Measurements from ENCODE around the gene ADAM8. TPM values are rescaled to one million over a fixed set of nuclear protein-coding genes. Genes with fewer than 3 reads are reported as not detected.

The ADAM8 gene
- total and polyA plus RNA-seq, 4 experiments from 2014 or later = 63.9 to 97.8 (median 88.8) TPM

GRCh38 chr10:133273534-133274143, 3.0 kb downstream of the ADAM8 start:
- intact Hi-C loops (cut with micrococcal nuclease) = loop anchor here (2.0 kb wide), 1 partner anchor 13 kb away; no protein-coding TSS in a partner anchor
- no peak for DNase-seq
- Histone ChIP-seq H3K36me3 (ENCODE audit: insufficient read depth, low read length) (peaks cover 40% of the 10 kb centered on the region), H3K27me3 (ENCODE audit: insufficient read depth, low read length) (no peaks in the 10 kb centered on the region), H3K4me3 (ENCODE audit: low read length in 2 of 2) (no peak overlapping the region), H3K27ac (ENCODE audit: low read depth, low read length) (peak overlapping the region; percentile 52), H3K9me3 (ENCODE audit: control insufficient read depth in 1 of 2, low read length in 2 of 2) (no peaks in the 10 kb centered on the region), H3K4me1 (ENCODE audit: insufficient read depth, low read length) (peaks cover 36% of the 10 kb centered on the region)
- peaks cover 10 to 37% (median 22%) of the 10 kb centered on the region in 4 donors for H3K4me1 Mint-ChIP-seq
- no peaks in the 10 kb centered on the region for H3K9me3 Mint-ChIP-seq
- H3K27ac Mint-ChIP-seq = peak overlapping the region in 4 of 7 donors; percentile 9 to 65 (median 18)
- ChIA-PET CTCF (ENCODE audit: partially characterized antibody) (interaction anchor here (1.2 to 2.6 kb wide), 2 partner anchors 9 to 130 kb away, joined by 3 to 10 read pairs; no protein-coding TSS in a partner anchor), POLR2A (ENCODE audit: partially characterized antibody) (interaction anchor here (11.6 kb wide), 1 partner anchor 12 kb away, joined by 236 read pairs; no protein-coding TSS in a partner anchor)
- H3K27me3 Mint-ChIP-seq = no peaks in the 10 kb centered on the region
- peak overlapping the region in 1 of 8 donors; percentile 30 for H3K4me3 Mint-ChIP-seq
- H3K36me3 Mint-ChIP-seq = peaks cover 0 to 34% of the 10 kb centered on the region in 2 donors

- H3K27ac Mint-ChIP-seq = peak overlapping the region in 2 of 7 donors; percentile 23 to 57
- Histone ChIP-seq H3K9me3 (ENCODE audit: control insufficient read depth in 1 of 2, low read length in 2 of 2) (no peaks in the 10 kb centered on the region), H3K27me3 (ENCODE audit: insufficient read depth, low read length) (no peaks in the 10 kb centered on the region), H3K4me1 (ENCODE audit: insufficient read depth, low read length) (peaks cover 30% of the 10 kb centered on the region), H3K27ac (ENCODE audit: low read depth, low read length) (peak overlapping the region; percentile 52), H3K36me3 (ENCODE audit: insufficient read depth, low read length) (peaks cover 45% of the 10 kb centered on the region), H3K4me3 (ENCODE audit: low read length in 2 of 2) (no peak overlapping the region)
- ChIA-PET CTCF (ENCODE audit: partially characterized antibody) (interaction anchor here (1.0 kb wide), 1 partner anchor 35 kb away, joined by 3 read pairs; no protein-coding TSS in a partner anchor), POLR2A (ENCODE audit: partially characterized antibody) (interaction anchor here (11.6 kb wide), 1 partner anchor 11 kb away, joined by 236 read pairs; no protein-coding TSS in a partner anchor)
- no peaks in the 10 kb centered on the region for H3K9me3 Mint-ChIP-seq
- no peak overlapping the region for H3K4me3 Mint-ChIP-seq
- intact Hi-C loops (cut with micrococcal nuclease) = no loop called here
- peaks cover 4 to 31% (median 16%) of the 10 kb centered on the region in 4 donors for H3K4me1 Mint-ChIP-seq
- DNase-seq = peak in 1 of 5 donors; percentile 40
- no peaks in the 10 kb centered on the region for H3K27me3 Mint-ChIP-seq
- H3K36me3 Mint-ChIP-seq = peaks cover 0 to 30% of the 10 kb centered on the region in 2 donors
Observed at GRCh38 chr10:133272964-133273420, 3.7 kb downstream of the ADAM8 start.

GRCh38 chr10:133272301-133272963, 4.2 kb downstream of the ADAM8 start:
- Mint-ChIP-seq H3K36me3 (peaks cover 0 to 30% of the 10 kb centered on the region in 2 donors), H3K27me3 (no peaks in the 10 kb centered on the region), H3K4me1 (peaks cover 0 to 25% (median 11%) of the 10 kb centered on the region in 4 donors), H3K27ac (peak overlapping the region in 2 of 7 donors; percentile 18 to 25), H3K4me3 (no peak overlapping the region), H3K9me3 (no peaks in the 10 kb centered on the region)
- CTCF ChIA-PET (ENCODE audit: partially characterized antibody) = interaction anchor here (1.0 kb wide), 1 partner anchor 35 kb away, joined by 3 read pairs; no protein-coding TSS in a partner anchor
- Histone ChIP-seq H3K27me3 (ENCODE audit: insufficient read depth, low read length) (no peaks in the 10 kb centered on the region), H3K4me3 (ENCODE audit: low read length in 2 of 2) (no peak overlapping the region), H3K36me3 (ENCODE audit: insufficient read depth, low read length) (peaks cover 45% of the 10 kb centered on the region), H3K4me1 (ENCODE audit: insufficient read depth, low read length) (peaks cover 24% of the 10 kb centered on the region), H3K9me3 (ENCODE audit: control insufficient read depth in 1 of 2, low read length in 2 of 2) (no peaks in the 10 kb centered on the region), H3K27ac (ENCODE audit: low read depth, low read length) (no peak overlapping the region)
- intact Hi-C loops (cut with micrococcal nuclease) = no loop called here
- POLR2A ChIA-PET (ENCODE audit: partially characterized antibody) = interaction anchor here (0.7 to 11.6 kb wide), 2 partner anchors 11 to 35 kb away, joined by 4 to 236 read pairs; no protein-coding TSS in a partner anchor
- peak in 1 of 5 donors; percentile 41 for DNase-seq

GRCh38 chr10:133271521-133272300, 5.0 kb downstream of the ADAM8 start:
- DNase-seq = peak in 1 of 5 donors; percentile 41
- Mint-ChIP-seq H3K27me3 (no peaks in the 10 kb centered on the region), H3K36me3 (peaks cover 0 to 30% of the 10 kb centered on the region in 2 donors), H3K9me3 (no peaks in the 10 kb centered on the region), H3K4me3 (no peak overlapping the region), H3K27ac (peak overlapping the region in 4 of 7 donors; percentile 10 to 25 (median 20)), H3K4me1 (peaks cover 0 to 25% (median 10%) of the 10 kb centered on the region in 4 donors)
- Histone ChIP-seq H3K27ac (ENCODE audit: low read depth, low read length) (no peak overlapping the region), H3K36me3 (ENCODE audit: insufficient read depth, low read length) (peaks cover 45% of the 10 kb centered on the region), H3K27me3 (ENCODE audit: insufficient read depth, low read length) (no peaks in the 10 kb centered on the region), H3K9me3 (ENCODE audit: control insufficient read depth in 1 of 2, low read length in 2 of 2) (no peaks in the 10 kb centered on the region), H3K4me1 (ENCODE audit: insufficient read depth, low read length) (peaks cover 17% of the 10 kb centered on the region), H3K4me3 (ENCODE audit: low read length in 2 of 2) (no peak overlapping the region)
- intact Hi-C loops (cut with micrococcal nuclease) = no loop called here
- ChIA-PET CTCF (ENCODE audit: partially characterized antibody) (no interaction called here), POLR2A (ENCODE audit: partially characterized antibody) (interaction anchor here (0.7 to 11.6 kb wide), 3 partner anchors 10 to 64 kb away, joined by 3 to 236 read pairs (median 4); no protein-coding TSS in a partner anchor)

- Mint-ChIP-seq H3K27ac (peak overlapping the region in 1 of 7 donors; percentile 40), H3K4me1 (peaks cover 0 to 23% (median 9%) of the 10 kb centered on the region in 4 donors), H3K36me3 (peaks cover 0 to 31% of the 10 kb centered on the region in 2 donors), H3K4me3 (no peak overlapping the region), H3K9me3 (no peaks in the 10 kb centered on the region), H3K27me3 (no peaks in the 10 kb centered on the region)
- no peaks in the 10 kb centered on the region for H3K27me3 ChIP-seq (ENCODE audit: insufficient read depth, low read length)
- peaks cover 14% of the 10 kb centered on the region for H3K4me1 ChIP-seq (ENCODE audit: insufficient read depth, low read length)
- intact Hi-C loops (cut with micrococcal nuclease) = no loop called here
- peaks cover 45% of the 10 kb centered on the region for H3K36me3 ChIP-seq (ENCODE audit: insufficient read depth, low read length)
- H3K4me3 ChIP-seq (ENCODE audit: low read length in 2 of 2) = no peak overlapping the region
- POLR2A ChIA-PET (ENCODE audit: partially characterized antibody) = interaction anchor here (1.3 to 11.6 kb wide), 2 partner anchors 9 to 65 kb away, joined by 3 to 236 read pairs; no protein-coding TSS in a partner anchor
- H3K27ac ChIP-seq (ENCODE audit: low read depth, low read length) = no peak overlapping the region
- CTCF ChIA-PET (ENCODE audit: partially characterized antibody) = no interaction called here
- H3K9me3 ChIP-seq (ENCODE audit: control insufficient read depth in 1 of 2, low read length in 2 of 2) = no peaks in the 10 kb centered on the region
- DNase-seq = no peak
Observed at GRCh38 chr10:133270773-133271297, 5.8 kb downstream of the ADAM8 start.

- CTCF ChIA-PET (ENCODE audit: partially characterized antibody) = no interaction called here
- peaks cover 4 to 23% (median 12%) of the 10 kb centered on the region in 4 donors for H3K4me1 Mint-ChIP-seq
Observed at GRCh38 chr10:133270204-133270603, 6.5 kb downstream of the ADAM8 start.

More at GRCh38 chr10:133270204-133270603, 6.5 kb downstream of the ADAM8 start:
- Histone ChIP-seq H3K36me3 (ENCODE audit: insufficient read depth, low read length) (peaks cover 45% of the 10 kb centered on the region), H3K27me3 (ENCODE audit: insufficient read depth, low read length) (no peaks in the 10 kb centered on the region), H3K9me3 (ENCODE audit: control insufficient read depth in 1 of 2, low read length in 2 of 2) (no peaks in the 10 kb centered on the region), H3K4me1 (ENCODE audit: insufficient read depth, low read length) (peaks cover 16% of the 10 kb centered on the region), H3K27ac (ENCODE audit: low read depth, low read length) (no peak overlapping the region), H3K4me3 (ENCODE audit: low read length in 2 of 2) (no peak overlapping the region)
- DNase-seq = no peak
- H3K27ac Mint-ChIP-seq = peak overlapping the region in 1 of 7 donors; percentile 40
- peaks cover 0 to 29% of the 10 kb centered on the region in 2 donors for H3K36me3 Mint-ChIP-seq
- H3K9me3 Mint-ChIP-seq = no peaks in the 10 kb centered on the region
- POLR2A ChIA-PET (ENCODE audit: partially characterized antibody) = interaction anchor here (1.3 to 11.6 kb wide), 2 partner anchors 9 to 65 kb away, joined by 3 to 236 read pairs; no protein-coding TSS in a partner anchor
- no peak overlapping the region for H3K4me3 Mint-ChIP-seq
- intact Hi-C loops (cut with micrococcal nuclease) = no loop called here
- H3K27me3 Mint-ChIP-seq = no peaks in the 10 kb centered on the region
